Measurements from ENCODE around the gene MAGEF1. TPM values are rescaled to one million over a fixed set of nuclear protein-coding genes. Genes with fewer than 3 reads are reported as not detected.
A peak's percentile ranks its signal among the peaks of the same experiment; 100 is the strongest.

The MAGEF1 gene
- total and polyA plus RNA-seq, 10 of the 15 experiments (the other 5 are each of a cell fraction or from before 2014, with no cell fraction given), result 2.3 to 62.2 (median 27.1) TPM

DNA sequence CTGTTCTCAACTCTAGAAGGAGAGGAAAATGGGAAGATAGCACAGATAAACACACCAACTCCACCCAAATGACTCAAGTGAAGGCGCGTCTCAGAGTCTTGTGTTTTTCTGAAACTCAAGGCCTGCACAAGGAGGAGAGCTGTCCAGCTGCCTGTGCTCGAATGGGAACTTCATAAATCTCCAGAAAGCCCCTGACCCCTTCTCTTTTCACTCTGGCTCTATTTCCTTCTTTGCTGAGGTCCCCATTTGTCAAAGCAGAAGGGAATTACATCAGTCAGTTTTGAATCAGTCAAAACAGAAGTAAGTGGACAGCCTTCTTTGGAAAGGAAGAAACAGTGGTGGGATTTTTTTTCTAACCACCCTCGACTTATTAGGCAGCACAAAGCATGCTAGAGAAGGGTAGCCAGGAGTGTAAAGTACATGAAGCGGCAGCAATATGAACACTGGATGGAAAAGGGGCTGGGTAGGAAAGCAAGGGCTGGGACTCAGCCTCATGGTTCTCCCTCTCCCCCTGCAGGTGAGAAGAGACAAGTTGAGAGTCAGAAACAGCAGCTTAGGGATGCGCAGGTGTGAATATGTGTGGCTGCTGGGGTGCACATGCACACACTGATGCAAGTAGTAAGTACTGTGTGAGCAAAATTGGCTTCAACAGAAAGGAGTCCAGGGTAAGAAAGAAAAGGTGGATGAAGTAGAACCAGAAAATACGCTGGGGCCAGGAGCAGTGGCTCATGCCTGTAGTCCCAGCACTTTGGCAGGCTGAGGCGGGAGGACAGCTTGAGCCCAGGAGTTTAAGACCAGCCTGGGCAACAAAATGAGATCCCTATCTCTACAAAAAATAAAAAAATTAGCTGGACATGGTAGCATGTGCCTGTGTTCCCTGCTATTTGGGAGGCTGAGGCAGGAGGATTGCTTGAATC lies 36.6 kb upstream of the MAGEF1 start:
- CTCF ChIA-PET, result interaction anchor here (0.6 to 2.5 kb wide), 5 partner anchors 10 to 187 kb away, joined by 3 to 7 read pairs (median 3); partner anchors contain the start of gene EPHB3
- BruUV-seq (replicated peaks), result no TSS peak
- no peaks in the 10 kb centered on the region for H3K27me3 ChIP-seq (replicated peaks in 1 of 2; ENCODE audit: control insufficient read depth in 2 of 2, insufficient read depth in 2 of 2, low read length in 1 of 2)
- no peak overlapping the region for H3K9ac ChIP-seq (ENCODE audit: control insufficient read depth, insufficient read depth, low read length)
- H3K27ac ChIP-seq (ENCODE audit: control insufficient read depth, insufficient read depth), result peak overlapping the region; percentile 48; the same call in 1 of the 2 replicates
- FAIRE-seq (peak; percentile 86), DNase-seq (ENCODE audit: low read depth, low spot score) (peak; percentile 44), ATAC-seq (peak; percentile 90)
- peak overlapping the region; percentile 30; the same call in 1 of the 2 replicates for H3K4me2 ChIP-seq (ENCODE audit: control insufficient read depth, insufficient read depth)
- in situ Hi-C loops (cut with MboI), result no loop called here
- SMC1A ChIA-PET (ENCODE audit: uncharacterized antibody, unreplicated experiment), result interaction anchor here (1.0 to 1.4 kb wide), 2 partner anchors 30 to 187 kb away, joined by 3 to 5 read pairs; partner anchors contain the start of gene EPHB3
- POLR2A ChIA-PET, result no interaction called here
- peak overlapping the region; percentile 44; the same call in 1 of the 2 replicates for H2AFZ ChIP-seq (ENCODE audit: control insufficient read depth, low read depth, low read length)
- H4K20me1 ChIP-seq (ENCODE audit: control insufficient read depth, insufficient read depth), result no peaks in the 10 kb centered on the region
- peaks cover 10% of the 10 kb centered on the region for H3K4me1 ChIP-seq (ENCODE audit: control insufficient read depth, insufficient read depth, low read length)
- intact Hi-C loops (cut with micrococcal nuclease; ENCODE audit: unreplicated experiment), result no loop called here
- RAD21 ChIA-PET (ENCODE audit: unreplicated experiment), result no interaction called here
- no peaks in the 10 kb centered on the region for H3K9me3 ChIP-seq (replicated peaks; ENCODE audit: control insufficient read depth, insufficient read depth, low read length)
- H3K79me2 ChIP-seq (ENCODE audit: control insufficient read depth, insufficient read depth, low read length), result no peaks in the 10 kb centered on the region
- WGBS (ENCODE audit: insufficient coverage, insufficient replicate concordance, low lambda C conversion rate, missing lambda C conversion rate), result 36% methylated on average over 8 of the region's 8 CpGs
- 0 out of 2 replicates have a peak overlapping the region, but pooled peaks have one; percentile 29 for H3K4me3 ChIP-seq
- H3K36me3 ChIP-seq (ENCODE audit: control insufficient read depth in 2 of 2, insufficient read depth in 2 of 2, low read length in 1 of 2), result no peaks in the 10 kb centered on the region
- TF ChIP-seq ZNF24 (IDR thresholded peaks at IDR 0.05) (no peak), EP300 (IDR thresholded peaks at IDR 0.05; ENCODE audit: borderline replicate concordance in 1 of 2, control insufficient read depth in 1 of 2, low read depth in 2 of 2, low read length in 2 of 2) (0 out of 4 replicates have a peak, but pooled peaks of 1 of the 2 experiments have one; percentile 57), TCF12 (IDR thresholded peaks at IDR 0.05; ENCODE audit: low read depth, low read length) (0 out of 2 replicates have a peak, but pooled peaks have one; percentile 12), SPI1 (IDR thresholded peaks at IDR 0.05; ENCODE audit: borderline replicate concordance, insufficient read depth, low read depth, low read length) (peak; percentile 25; the same call in 1 of the 2 replicates), NR2C2 (IDR thresholded peaks at IDR 0.05; ENCODE audit: borderline replicate concordance, control insufficient read depth, insufficient read length, low read depth) (no peak), RBBP5 (conservative IDR thresholded peaks at IDR 0.05) (no peak), IKZF2 (IDR thresholded peaks at IDR 0.05) (peak; percentile 74 to 80), EED (IDR thresholded peaks at IDR 0.05; ENCODE audit: low read depth) (peak; percentile 74), RAD21 (IDR thresholded peaks at IDR 0.05; ENCODE audit: insufficient read depth, low read depth, low read length) (0 out of 2 replicates have a peak, but pooled peaks have one; percentile 11), JUNB (IDR thresholded peaks at IDR 0.05) (peak; percentile 92), REST (IDR thresholded peaks at IDR 0.05; ENCODE audit: low read depth, low read length) (peak; percentile 64), BCL11A (IDR thresholded peaks at IDR 0.05; ENCODE audit: low read depth, low read length) (peak; percentile 21; the same call in 1 of the 2 replicates), ZNF384 (IDR thresholded peaks at IDR 0.05; ENCODE audit: borderline replicate concordance, low read depth, low read length) (peak; percentile 37; the same call in 1 of the 2 replicates)
- TF ChIP-seq, protein P1, sequence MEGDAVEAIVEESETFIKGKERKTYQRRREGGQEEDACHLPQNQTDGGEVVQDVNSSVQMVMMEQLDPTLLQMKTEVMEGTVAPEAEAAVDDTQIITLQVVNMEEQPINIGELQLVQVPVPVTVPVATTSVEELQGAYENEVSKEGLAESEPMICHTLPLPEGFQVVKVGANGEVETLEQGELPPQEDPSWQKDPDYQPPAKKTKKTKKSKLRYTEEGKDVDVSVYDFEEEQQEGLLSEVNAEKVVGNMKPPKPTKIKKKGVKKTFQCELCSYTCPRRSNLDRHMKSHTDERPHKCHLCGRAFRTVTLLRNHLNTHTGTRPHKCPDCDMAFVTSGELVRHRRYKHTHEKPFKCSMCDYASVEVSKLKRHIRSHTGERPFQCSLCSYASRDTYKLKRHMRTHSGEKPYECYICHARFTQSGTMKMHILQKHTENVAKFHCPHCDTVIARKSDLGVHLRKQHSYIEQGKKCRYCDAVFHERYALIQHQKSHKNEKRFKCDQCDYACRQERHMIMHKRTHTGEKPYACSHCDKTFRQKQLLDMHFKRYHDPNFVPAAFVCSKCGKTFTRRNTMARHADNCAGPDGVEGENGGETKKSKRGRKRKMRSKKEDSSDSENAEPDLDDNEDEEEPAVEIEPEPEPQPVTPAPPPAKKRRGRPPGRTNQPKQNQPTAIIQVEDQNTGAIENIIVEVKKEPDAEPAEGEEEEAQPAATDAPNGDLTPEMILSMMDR (IDR thresholded peaks at IDR 0.05 in 2 of 3, conservative IDR thresholded peaks at IDR 0.05 in 1 of 3; ENCODE audit: control insufficient read depth in 2 of 3, extremely low read depth in 1 of 3, insufficient read depth in 1 of 3, low read depth in 3 of 3, low read length in 3 of 3), result peak; percentile 28 to 36 (median 29); a peak in 5 of 6 replicates
- TF ChIP-seq, protein P2, sequence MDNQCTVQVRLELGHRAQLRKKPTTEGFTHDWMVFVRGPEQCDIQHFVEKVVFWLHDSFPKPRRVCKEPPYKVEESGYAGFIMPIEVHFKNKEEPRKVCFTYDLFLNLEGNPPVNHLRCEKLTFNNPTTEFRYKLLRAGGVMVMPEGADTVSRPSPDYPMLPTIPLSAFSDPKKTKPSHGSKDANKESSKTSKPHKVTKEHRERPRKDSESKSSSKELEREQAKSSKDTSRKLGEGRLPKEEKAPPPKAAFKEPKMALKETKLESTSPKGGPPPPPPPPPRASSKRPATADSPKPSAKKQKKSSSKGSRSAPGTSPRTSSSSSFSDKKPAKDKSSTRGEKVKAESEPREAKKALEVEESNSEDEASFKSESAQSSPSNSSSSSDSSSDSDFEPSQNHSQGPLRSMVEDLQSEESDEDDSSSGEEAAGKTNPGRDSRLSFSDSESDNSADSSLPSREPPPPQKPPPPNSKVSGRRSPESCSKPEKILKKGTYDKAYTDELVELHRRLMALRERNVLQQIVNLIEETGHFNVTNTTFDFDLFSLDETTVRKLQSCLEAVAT (IDR thresholded peaks at IDR 0.05), result no peak

Measured in GM12878 (cell line).